ENCODE data around the gene TXNDC2. TPM values are rescaled to one million over a fixed set of nuclear protein-coding genes. Genes with fewer than 3 reads are reported as not detected.
"Not testable (repeated sequence)": the region's sequence is repeated elsewhere in the genome, so short reads cannot be mapped to it uniquely, and the experiment has no call there.

TXNDC2 gene
- total RNA-seq, 1 experiment from 2014 or later, result 0.12 TPM

DNA sequence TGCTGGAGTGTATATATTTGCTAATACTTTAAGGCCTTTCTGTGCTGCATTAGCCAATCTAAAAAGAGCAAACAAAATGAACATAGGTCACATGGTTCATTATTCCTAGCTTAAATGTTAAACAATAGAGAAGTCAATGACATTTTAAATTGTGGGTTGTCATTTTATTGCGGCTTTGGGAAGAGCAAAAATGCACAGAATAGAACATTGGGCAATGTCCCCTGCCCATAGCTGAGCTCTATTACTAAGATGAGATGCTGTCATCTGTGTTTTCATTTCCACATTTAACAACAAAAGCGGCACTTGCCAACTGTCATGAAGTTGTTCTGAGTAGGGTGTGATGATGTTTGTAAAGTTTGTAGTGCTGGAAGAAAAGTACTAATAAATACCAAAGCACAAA lies 24.9 kb downstream of the TXNDC2 start (continued):
- TF ChIP-seq CTCF (IDR thresholded peaks at IDR 0.05 in 2 of 3, conservative IDR thresholded peaks at IDR 0.05 in 1 of 3; ENCODE audit: borderline replicate concordance in 1 of 3, insufficient read depth in 1 of 3, low read depth in 2 of 3, low read length in 2 of 3) (no peak), EZH2 (IDR thresholded peaks at IDR 0.05) (no peak), TCF7L2 (IDR thresholded peaks at IDR 0.05; ENCODE audit: borderline replicate concordance, extremely low read depth, insufficient read depth, insufficient read length) (no peak), POLR2AphosphoS5 (IDR thresholded peaks at IDR 0.05; ENCODE audit: low read depth, low read length) (no peak), JUND (IDR thresholded peaks at IDR 0.05) (no peak), ATF3 (IDR thresholded peaks at IDR 0.05) (no peak), FOSL1 (IDR thresholded peaks at IDR 0.05; ENCODE audit: low read depth) (no peak), SRF (IDR thresholded peaks at IDR 0.05; ENCODE audit: low read depth) (no peak)

DNA sequence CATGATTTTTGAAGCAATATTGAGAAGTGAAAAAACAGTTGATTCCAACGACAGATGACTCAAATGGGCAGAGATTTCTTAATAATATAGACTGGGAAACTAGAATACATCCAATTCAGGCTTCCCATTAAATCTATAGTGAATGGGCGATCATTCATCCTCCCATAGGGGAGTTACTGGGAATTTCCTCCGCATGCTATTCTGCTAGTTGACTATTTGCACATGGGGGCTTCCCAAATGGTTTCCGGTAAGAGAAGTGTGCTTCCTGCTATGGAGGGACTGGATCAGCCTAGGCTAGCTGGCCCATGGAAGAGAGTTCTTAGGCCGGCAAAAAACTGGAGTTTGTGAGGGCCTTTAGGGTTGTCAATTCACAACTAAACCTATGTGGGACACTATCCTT lies 25.5 kb downstream of the TXNDC2 start:
- BruUV-seq (replicated peaks), result no TSS peak
- Histone ChIP-seq H3K27ac (ENCODE audit: low read depth, low read length) (no peak overlapping the region), H3K9me2 (ENCODE audit: insufficient read depth) (no peaks in the 10 kb centered on the region), H3K36me3 (ENCODE audit: control insufficient read depth in 1 of 2, insufficient read depth in 2 of 2, low read length in 2 of 2) (no peaks in the 10 kb centered on the region), H3K9me3 (ENCODE audit: control insufficient read depth in 1 of 2, insufficient read depth in 1 of 2, low read depth in 1 of 2, low read length in 2 of 2) (no peaks in the 10 kb centered on the region), H3K27me3 (ENCODE audit: insufficient read depth, low read length) (no peaks in the 10 kb centered on the region), H2AFZ (ENCODE audit: low read depth, low read length, poor library complexity, severe bottlenecking) (no peak overlapping the region), H3K9ac (ENCODE audit: low read length) (no peak overlapping the region), H4K20me1 (ENCODE audit: insufficient read depth) (peaks cover 13% of the 10 kb centered on the region; the same call in 1 of the 2 replicates), H3K4me1 (ENCODE audit: control insufficient read depth in 1 of 2, insufficient read depth in 2 of 2, low read length in 2 of 2) (peaks cover 9 to 18% of the 10 kb centered on the region in 2 experiments; a peak in 3 of 4 replicates), H3K4me2 (ENCODE audit: low read length) (no peak overlapping the region), H3K79me2 (ENCODE audit: insufficient read depth, low read length) (peaks cover 17% of the 10 kb centered on the region), H3K4me3 (replicated peaks in 1 of 2; ENCODE audit: low read depth in 1 of 2, low read length in 2 of 2) (no peak overlapping the region)
- POLR2A ChIA-PET, result no interaction called here
- no peak for DNase-seq (ENCODE audit: low read depth, low spot score)
- intact Hi-C loops (cut with micrococcal nuclease), result loop anchor here (10.0 kb wide), 1 partner anchor 296 kb away; the partner anchor contains the start of gene PPP4R1
- TF ChIP-seq MAX (IDR thresholded peaks at IDR 0.05) (no peak), ATF3 (IDR thresholded peaks at IDR 0.05) (no peak), FOSL1 (IDR thresholded peaks at IDR 0.05; ENCODE audit: low read depth) (no peak), YY1 (IDR thresholded peaks at IDR 0.05; ENCODE audit: extremely low read depth, insufficient replicate concordance, low read depth, low read length) (no peak)
- ATAC-seq, result no peak
- RAD21 ChIA-PET (ENCODE audit: low non-redundant PET in 1 of 2, low total read pairs in 2 of 2, uncharacterized antibody in 2 of 2, unreplicated experiment in 2 of 2), result no interaction called here
- CTCF ChIA-PET, result no interaction called here

- intact Hi-C loops (cut with micrococcal nuclease), result loop anchor here (10.0 kb wide), 1 partner anchor 297 kb away; the partner anchor contains the start of gene PPP4R1
- POLR2A ChIA-PET; H3K9ac ChIP-seq (ENCODE audit: low read length); H3K9me2 ChIP-seq (ENCODE audit: insufficient read depth); H3K9me3 ChIP-seq (ENCODE audit: control insufficient read depth in 1 of 2, insufficient read depth in 1 of 2, low read depth in 1 of 2, low read length in 2 of 2); RAD21 ChIA-PET (ENCODE audit: low non-redundant PET in 1 of 2, low total read pairs in 2 of 2, uncharacterized antibody in 2 of 2, unreplicated experiment in 2 of 2); H3K36me3 ChIP-seq (ENCODE audit: control insufficient read depth in 1 of 2, insufficient read depth in 2 of 2, low read length in 2 of 2); H2AFZ ChIP-seq (ENCODE audit: low read depth, low read length, poor library complexity, severe bottlenecking); CTCF ChIA-PET; H3K27me3 ChIP-seq (ENCODE audit: insufficient read depth, low read length); H3K27ac ChIP-seq (ENCODE audit: low read depth, low read length); DNase-seq (ENCODE audit: low read depth, low spot score); H3K4me2 ChIP-seq (ENCODE audit: low read length); H3K4me3 ChIP-seq (replicated peaks in 1 of 2; ENCODE audit: low read depth in 1 of 2, low read length in 2 of 2); ATAC-seq; BruUV-seq (replicated peaks): not testable (repeated sequence)
- H3K79me2 ChIP-seq (ENCODE audit: insufficient read depth, low read length), result peaks cover 28% of the 10 kb centered on the region
- peaks cover 20% of the 10 kb centered on the region; the same call in 1 of the 2 replicates for H4K20me1 ChIP-seq (ENCODE audit: insufficient read depth)
- H3K4me1 ChIP-seq (ENCODE audit: control insufficient read depth in 1 of 2, insufficient read depth in 2 of 2, low read length in 2 of 2), result peaks cover 16 to 29% of the 10 kb centered on the region in 2 experiments
Measured at GRCh38 chr18:9912285-9912684, 26.5 kb downstream of the TXNDC2 start.

Data from HCT116 (cell line).